GM18517 (cell line): ENCODE data around the gene ZFPM1.
"Not testable (repeated sequence)": the region's sequence is repeated elsewhere in the genome, so short reads cannot be mapped to it uniquely, and the experiment has no call there.

Source experiments
- ATAC-seq: cut with Tn5 transposase; IDR thresholded peaks from one replicate; pipeline ENCODE4 v1.9.1; 2021; ENCODE audit warnings: mild to moderate bottlenecking, moderate library complexity; ENCODE audit not compliant: unreplicated experiment

Gene ZFPM1

GRCh38 chr16:88510091-88510994, 57.3 kb downstream of the ZFPM1 start:
- no peak for ATAC-seq

GRCh38 chr16:88511060-88511459, 58.0 kb downstream of the ZFPM1 start:
- no peak for ATAC-seq

GRCh38 chr16:88511906-88512305, 58.8 kb downstream of the ZFPM1 start:
- ATAC-seq = no peak

GRCh38 chr16:88512728-88513696, 59.9 kb downstream of the ZFPM1 start:
- no peak for ATAC-seq

- no peak for ATAC-seq
Measured at GRCh38 chr16:88514070-88514469, 61.0 kb downstream of the ZFPM1 start.

GRCh38 chr16:88514526-88515232, 61.6 kb downstream of the ZFPM1 start:
- ATAC-seq = no peak

GRCh38 chr16:88515371-88515770, 62.3 kb downstream of the ZFPM1 start:
- no peak for ATAC-seq

- ATAC-seq = no peak
Measured at GRCh38 chr16:88515925-88516594, 63.0 kb downstream of the ZFPM1 start.

- ATAC-seq = no peak
Measured at GRCh38 chr16:88516601-88517061, 63.6 kb downstream of the ZFPM1 start.

- not testable (repeated sequence) for ATAC-seq
Measured at GRCh38 chr16:88517208-88517774, 64.2 kb downstream of the ZFPM1 start.

GRCh38 chr16:88518411-88519111, 65.5 kb downstream of the ZFPM1 start:
- ATAC-seq = not testable (repeated sequence)

- no peak for ATAC-seq
Measured at GRCh38 chr16:88519240-88519639, 66.2 kb downstream of the ZFPM1 start.

GRCh38 chr16:88519938-88520653, 67.0 kb downstream of the ZFPM1 start:
- no peak for ATAC-seq

- ATAC-seq = no peak
Measured at GRCh38 chr16:88521674-88522073, 68.6 kb downstream of the ZFPM1 start.

- ATAC-seq = no peak
Measured at GRCh38 chr16:88522276-88522949, 69.3 kb downstream of the ZFPM1 start.

- ATAC-seq = no peak
Measured at GRCh38 chr16:88523309-88524161, 70.5 kb downstream of the ZFPM1 start.

- ATAC-seq = no peak
Measured at GRCh38 chr16:88524274-88524972, 71.3 kb downstream of the ZFPM1 start.
